SK-N-MC (cell line): ENCODE data around the gene COL4A3.

Experiments
- EZH2 ChIP-seq: fragments of 200-600 bp; sonication (generic); IDR thresholded peaks from one replicate; pipeline ENCODE4 v1.6.1; 2017; ENCODE audit warnings: antibody characterized with exemption
- FOXP2 ChIP-seq: optimal IDR thresholded peaks from 2 replicates; pipeline ENCODE3; 2011; ENCODE audit warnings: mild to moderate bottlenecking, moderate library complexity; ENCODE audit not compliant: insufficient read depth; ENCODE audit errors: extremely low read length, control extremely low read depth
- POLR2AphosphoS5 ChIP-seq: IDR thresholded peaks from 2 replicates; pipeline ENCODE4 v1.6.1; 2012; ENCODE audit warnings: mild to moderate bottlenecking, low read depth, low read length, borderline replicate concordance

GRCh38 chr2:227164763-227165291, 403 bp downstream of the COL4A3 start:
- no peak for TF ChIP-seq POLR2AphosphoS5
- no peak for TF ChIP-seq EZH2
- no peak for TF ChIP-seq FOXP2
